GM06990 (cell line): ENCODE data around the gene MYL9.
A peak's percentile ranks its signal among the peaks of the same experiment; 100 is the strongest.

Experiments
- DNase-seq: peaks from one replicate; pipeline ENCODE4 v3.0.0-alpha.2; 2011; ENCODE audit not compliant: insufficient read length; ENCODE audit errors: extremely low read depth
- H3K27me3 ChIP-seq: replicated peaks from 2 replicates; pipeline ENCODE4 v1.6.0; 2011; ENCODE audit warnings: low read length; ENCODE audit not compliant: control insufficient read depth, insufficient read depth
- H3K36me3 ChIP-seq: 2 replicates; pipeline ENCODE4 v1.5.1; 2011; ENCODE audit warnings: low read length; ENCODE audit not compliant: control insufficient read depth, insufficient read depth
- H3K4me3 ChIP-seq: replicated peaks from 2 replicates; pipeline ENCODE4 v1.5.1; 2011; ENCODE audit warnings: low read depth, mild to moderate bottlenecking, control low read depth, low read length
- CTCF ChIP-seq: IDR thresholded peaks from 2 replicates; pipeline ENCODE4 v1.5.1; 2011; ENCODE audit warnings: low read length, control low read depth, mild to moderate bottlenecking, inconsistent platforms; ENCODE audit not compliant: insufficient read depth, poor library complexity, severe bottlenecking

The MYL9 gene

DNA sequence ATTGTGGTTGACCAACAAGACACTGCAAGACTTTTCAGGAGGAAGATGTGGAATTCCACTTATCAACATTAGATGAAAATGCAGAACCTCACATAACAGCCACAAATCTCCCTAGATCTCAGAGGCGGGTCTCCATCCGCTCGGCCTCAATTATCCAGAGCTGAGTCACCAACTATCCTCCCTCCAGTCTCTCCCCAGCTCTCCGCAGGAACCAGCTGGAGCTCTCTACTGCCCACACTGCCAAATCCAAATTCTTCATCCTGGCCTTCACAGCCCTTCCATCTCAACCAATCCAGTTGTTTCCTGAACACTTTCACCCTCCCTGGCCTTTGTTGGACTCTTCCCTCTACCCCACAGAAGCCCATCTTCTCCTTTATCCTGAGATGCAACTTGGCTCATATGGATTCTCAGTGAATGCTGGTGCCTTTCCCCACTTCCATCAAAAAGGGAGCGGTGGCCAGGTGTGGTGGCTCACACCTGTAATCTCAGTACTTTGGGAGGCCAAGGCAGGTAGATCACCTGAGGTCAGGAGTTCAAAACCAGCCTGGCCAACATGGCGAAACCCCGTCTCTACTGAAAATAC, 28.6 kb downstream of the MYL9 start:
- DNase-seq = no peak
- Histone ChIP-seq H3K4me3 (no peak overlapping the region), H3K27me3 (no peaks in the 10 kb centered on the region), H3K36me3 (no peaks in the 10 kb centered on the region)
- no peak for TF ChIP-seq CTCF

- Histone ChIP-seq H3K27me3 (no peaks in the 10 kb centered on the region), H3K36me3 (no peaks in the 10 kb centered on the region; the same call in 1 of the 2 replicates), H3K4me3 (peak overlapping the region; percentile 93)
- no peak for TF ChIP-seq CTCF
- DNase-seq = no peak
Measured at GRCh38 chr20:36571564-36572504, 30.5 kb downstream of the MYL9 start.

- no peak for TF ChIP-seq CTCF
Measured at GRCh38 chr20:36572701-36573102, 31.4 kb downstream of the MYL9 start.

DNA sequence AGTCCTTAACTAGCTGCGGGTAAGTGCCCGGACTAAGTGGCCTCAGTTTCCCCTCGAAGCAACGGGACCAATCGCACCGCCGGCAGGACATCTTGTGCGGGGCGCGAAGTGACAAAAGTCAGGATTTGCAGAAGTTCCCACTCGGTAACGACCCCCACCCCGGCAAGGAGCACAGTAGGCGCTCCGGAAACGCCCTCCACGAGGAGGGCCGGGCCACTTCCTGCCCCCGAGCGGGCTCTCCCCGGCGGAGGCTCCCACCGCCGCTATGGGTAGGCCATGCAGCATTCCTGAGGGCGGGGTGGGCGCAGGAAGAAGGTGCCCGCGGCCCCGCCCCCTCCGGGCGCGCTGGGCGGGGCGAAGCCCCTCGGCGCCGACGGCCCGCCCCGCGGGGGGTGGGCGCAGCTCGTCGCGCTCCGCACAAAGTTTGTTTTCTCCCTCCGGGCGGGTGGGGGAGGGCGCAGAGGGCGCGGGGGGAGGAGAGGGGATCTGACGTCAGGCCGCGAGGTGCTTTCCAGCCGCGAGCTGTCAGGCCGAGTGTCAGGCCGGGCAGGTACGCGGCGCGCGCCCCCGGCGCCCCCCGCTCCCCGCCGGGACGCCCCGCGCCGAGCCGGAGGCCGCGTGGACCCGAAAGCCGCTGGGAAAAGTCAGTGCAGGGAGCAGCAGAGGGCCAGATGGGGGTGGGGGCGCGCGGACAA, 31.9 kb downstream of the MYL9 start, which contains the start of gene TGIF2:
Gene TGIF2, plus strand, starts transcription at position 495 of the 695 bp plus-strand sequence. CDS start 5,178 bp downstream, outside the sequence.
- Histone ChIP-seq H3K36me3 (no peaks in the 10 kb centered on the region; the same call in 1 of the 2 replicates), H3K27me3 (no peaks in the 10 kb centered on the region), H3K4me3 (peak within 1 kb of the TSS; percentile 93)
- no peak for TF ChIP-seq CTCF
- DNase-seq = peak; percentile 92

More at GRCh38 chr20:36572701-36573102, 31.4 kb downstream of the MYL9 start:
- H3K4me3 ChIP-seq = peak overlapping the region; percentile 93
- no peaks in the 10 kb centered on the region for H3K27me3 ChIP-seq
- H3K36me3 ChIP-seq = no peaks in the 10 kb centered on the region; the same call in 1 of the 2 replicates
- no peak for DNase-seq

- TF ChIP-seq CTCF = no peak
- peaks cover 4% of the 10 kb centered on the region for H3K36me3 ChIP-seq
- H3K4me3 ChIP-seq = peak overlapping the region; percentile 93
- DNase-seq = peak; percentile 55
- no peaks in the 10 kb centered on the region for H3K27me3 ChIP-seq
Measured at GRCh38 chr20:36573798-36574365, 32.6 kb downstream of the MYL9 start.
